OCI-LY1 (cell line): ENCODE results near the gene ATP5F1D.

Source experiments
- EZH2 ChIP-seq: fragments of 200-600 bp; sonication (generic), shearing (Covaris generic); IDR thresholded peaks from 2 replicates; pipeline ENCODE4 v1.8.0; 2017; ENCODE audit warnings: borderline replicate concordance, mixed run types, mild to moderate bottlenecking, antibody characterized with exemption, low read length, moderate library complexity, mixed read lengths
- TF ChIP-seq, protein P1 (sequence below): fragments of 200-600 bp; sonication (generic), shearing (Covaris generic); IDR thresholded peaks from 2 replicates; pipeline ENCODE4 v1.5.1; 2017; ENCODE audit warnings: mild to moderate bottlenecking, antibody characterized with exemption, low read length, moderate library complexity, mixed read lengths

- no peak for TF ChIP-seq EZH2
- TF ChIP-seq, protein P1, sequence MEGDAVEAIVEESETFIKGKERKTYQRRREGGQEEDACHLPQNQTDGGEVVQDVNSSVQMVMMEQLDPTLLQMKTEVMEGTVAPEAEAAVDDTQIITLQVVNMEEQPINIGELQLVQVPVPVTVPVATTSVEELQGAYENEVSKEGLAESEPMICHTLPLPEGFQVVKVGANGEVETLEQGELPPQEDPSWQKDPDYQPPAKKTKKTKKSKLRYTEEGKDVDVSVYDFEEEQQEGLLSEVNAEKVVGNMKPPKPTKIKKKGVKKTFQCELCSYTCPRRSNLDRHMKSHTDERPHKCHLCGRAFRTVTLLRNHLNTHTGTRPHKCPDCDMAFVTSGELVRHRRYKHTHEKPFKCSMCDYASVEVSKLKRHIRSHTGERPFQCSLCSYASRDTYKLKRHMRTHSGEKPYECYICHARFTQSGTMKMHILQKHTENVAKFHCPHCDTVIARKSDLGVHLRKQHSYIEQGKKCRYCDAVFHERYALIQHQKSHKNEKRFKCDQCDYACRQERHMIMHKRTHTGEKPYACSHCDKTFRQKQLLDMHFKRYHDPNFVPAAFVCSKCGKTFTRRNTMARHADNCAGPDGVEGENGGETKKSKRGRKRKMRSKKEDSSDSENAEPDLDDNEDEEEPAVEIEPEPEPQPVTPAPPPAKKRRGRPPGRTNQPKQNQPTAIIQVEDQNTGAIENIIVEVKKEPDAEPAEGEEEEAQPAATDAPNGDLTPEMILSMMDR = no peak
These were observed 28.8 kb downstream of the ATP5F1D start for GRCh38 chr19:1270213-1270853.
